ENCODE data around the gene C2orf68. TPM values are rescaled to one million over a fixed set of nuclear protein-coding genes. Genes with fewer than 3 reads are reported as not detected.
A peak's percentile ranks its signal among the peaks of the same experiment; 100 is the strongest.

C2orf68 gene
- total and polyA plus RNA-seq, 2 of the 8 experiments (the other 6 are each of a cell fraction or from before 2014, with no cell fraction given), result 46.3 to 49.4 TPM

- no peak for FAIRE-seq
- WGBS, 2 experiments (ENCODE audit: extremely low coverage in 1 of 2, insufficient coverage in 1 of 2, insufficient read length in 1 of 2, insufficient replicate concordance in 2 of 2, low coverage in 1 of 2, low lambda C conversion rate in 2 of 2, missing lambda C conversion rate in 1 of 2), result 3% methylated on average over 52 of the region's 73 CpGs; no CpG with 5 or more reads in 1 of the 2 experiments
- H2BK12ac ChIP-seq (ENCODE audit: low read depth, low read length), result no peak within 1 kb of the TSS
- peak within 1 kb of the TSS; percentile 62 to 89 (median 82) for H3K4me3 ChIP-seq (ENCODE audit: extremely low read depth in 1 of 4, insufficient read depth in 2 of 4, low read depth in 3 of 4, low read length in 4 of 4)
- peak within 1 kb of the TSS; percentile 20; the same call in 1 of the 2 replicates for H3K27ac ChIP-seq (ENCODE audit: low read depth, low read length)
- H3K27me3 ChIP-seq (replicated peaks in 1 of 4; ENCODE audit: control insufficient read depth in 3 of 4, extremely low read depth in 1 of 4, insufficient read depth in 3 of 4, low read length in 3 of 4), result no peaks in the 10 kb centered on the region
- ChIA-PET POLR2A (ENCODE audit: partially characterized antibody) (interaction anchor here (0.6 to 7.9 kb wide), 13 partner anchors 7 to 232 kb away, joined by 3 to 95 read pairs (median 8); partner anchors contain the start of genes C2orf68, GGCX, MAT2A and RNF181), CTCF (ENCODE audit: partially characterized antibody) (interaction anchor here (0.7 to 1.1 kb wide), 5 partner anchors 8 to 188 kb away, joined by 3 to 4 read pairs (median 3); no protein-coding TSS in a partner anchor)
- H3K79me1 ChIP-seq (ENCODE audit: low read depth, low read length), result peaks cover 7% of the 10 kb centered on the region
- peak within 1 kb of the TSS; percentile 58 to 72 (median 68) for H3K9ac ChIP-seq (replicated peaks in 1 of 4; ENCODE audit: extremely low read depth in 1 of 4, low read depth in 3 of 4, low read length in 3 of 4)
- H3K36me3 ChIP-seq (ENCODE audit: control insufficient read depth in 2 of 4, insufficient read depth in 4 of 4, low read length in 3 of 4), result peaks cover under 1 to 15% (median 3%) of the 10 kb centered on the region in 4 experiments; a peak in 4 of 8 replicates
- no peak within 1 kb of the TSS for H2BK120ac ChIP-seq (replicated peaks; ENCODE audit: low read depth, low read length)
- H3K23ac ChIP-seq (ENCODE audit: insufficient read length), result no peak within 1 kb of the TSS
- H4K5ac ChIP-seq (ENCODE audit: insufficient read length, low read depth, low read length), result peak within 1 kb of the TSS; percentile 77
- peaks cover 0 to 5% (median 2%) of the 10 kb centered on the region in 4 experiments; a peak in 5 of 7 replicates for H3K4me1 ChIP-seq (replicated peaks in 1 of 4; ENCODE audit: control insufficient read depth in 3 of 4, insufficient read depth in 4 of 4, low read length in 3 of 4)
- peak within 1 kb of the TSS; percentile 87 for H4K8ac ChIP-seq (ENCODE audit: extremely low read depth, insufficient read depth, low read length)
- peak within 1 kb of the TSS; percentile 78 for H3K18ac ChIP-seq (ENCODE audit: extremely low read depth, low read length)
- DNase-seq (ENCODE audit: low read depth in 1 of 2, low spot score in 2 of 2), result peak; percentile 54 to 91
- peak within 1 kb of the TSS; percentile 71 to 89 for H3K4me2 ChIP-seq (ENCODE audit: insufficient read depth in 1 of 2, low read depth in 2 of 2, low read length in 2 of 2)
- peak within 1 kb of the TSS; percentile 75 for H3K4ac ChIP-seq (replicated peaks; ENCODE audit: insufficient read length, low read depth, low read length)
- no peak within 1 kb of the TSS for H3K14ac ChIP-seq (ENCODE audit: insufficient read length)
- H3K79me2 ChIP-seq (ENCODE audit: control insufficient read depth in 1 of 2, insufficient read depth in 2 of 2, low read length in 2 of 2), result peaks cover 0 to 7% of the 10 kb centered on the region in 2 experiments; a peak in 1 of 4 replicates
- H2BK5ac ChIP-seq (ENCODE audit: low read depth, low read length), result peak within 1 kb of the TSS; percentile 89
- H3K56ac ChIP-seq (replicated peaks; ENCODE audit: insufficient read length, low read depth, low read length), result peak within 1 kb of the TSS; percentile 42
- peaks cover 12% of the 10 kb centered on the region for H3K23me2 ChIP-seq (ENCODE audit: low read depth, low read length)
- peak within 1 kb of the TSS; percentile 56; the same call in 1 of the 2 replicates for H2AFZ ChIP-seq (ENCODE audit: low read length)
- H4K91ac ChIP-seq (replicated peaks; ENCODE audit: insufficient read length, low read length), result peak within 1 kb of the TSS; percentile 56
- no peaks in the 10 kb centered on the region for H3K9me3 ChIP-seq (ENCODE audit: insufficient read depth in 2 of 2, low read depth in 1 of 2, low read length in 1 of 2)
- H2BK15ac ChIP-seq (ENCODE audit: low read length), result no peak within 1 kb of the TSS
- no peak within 1 kb of the TSS for H2BK20ac ChIP-seq (ENCODE audit: low read length)
- H4K20me1 ChIP-seq (replicated peaks in 1 of 2; ENCODE audit: control insufficient read depth in 1 of 2, insufficient read depth in 2 of 2, low read length in 2 of 2), result peaks cover 0 to 10% of the 10 kb centered on the region in 2 experiments
- peak within 1 kb of the TSS; percentile 17; the same call in 1 of the 2 replicates for H2AK5ac ChIP-seq (ENCODE audit: low read depth, low read length)
- TF ChIP-seq GTF2F1 (IDR thresholded peaks at IDR 0.05; ENCODE audit: borderline replicate concordance, low read depth, low read length), result no peak
- TF ChIP-seq SIN3A (conservative IDR thresholded peaks at IDR 0.05 in 1 of 2, IDR thresholded peaks at IDR 0.05 in 1 of 2; ENCODE audit: low read depth in 1 of 2, low read length in 2 of 2), result peak; percentile 69 to 75; a peak in 2 of 4 replicates
- no peak for TF ChIP-seq CEBPB (IDR thresholded peaks at IDR 0.05; ENCODE audit: low read depth, low read length)
- no peak; a peak in 1 of 4 replicates for TF ChIP-seq HDAC2 (IDR thresholded peaks at IDR 0.05; ENCODE audit: borderline replicate concordance in 1 of 2, low read depth in 2 of 2, low read length in 2 of 2)
- no peak for TF ChIP-seq FOSL1 (IDR thresholded peaks at IDR 0.05; ENCODE audit: insufficient read depth, low read depth, low read length)
- peak; percentile 67; the same call in 1 of the 2 replicates for TF ChIP-seq TAF1 (IDR thresholded peaks at IDR 0.05; ENCODE audit: low read depth, low read length)
- TF ChIP-seq SP2 (IDR thresholded peaks at IDR 0.05; ENCODE audit: low read length), result no peak
- peak; percentile 66 for TF ChIP-seq TAF7 (optimal IDR thresholded peaks at IDR 0.05; ENCODE audit: borderline replicate concordance, low read depth, low read length)
- no peak for TF ChIP-seq JUND (IDR thresholded peaks at IDR 0.05; ENCODE audit: low read length)
- TF ChIP-seq BCL11A (IDR thresholded peaks at IDR 0.05; ENCODE audit: low read depth in 2 of 2, low read length in 2 of 2), result no peak
These were observed 9.2 kb downstream of the C2orf68 start, which contains the start of gene TMEM150A for GRCh38 chr2:85602476-85603234. Gene TMEM150A, minus strand, starts transcription at chr2:85602698. Its CDS starts 750 bp downstream, at chr2:85601948.
